Measurements from ENCODE around the gene SETBP1.
A peak's percentile ranks its signal among the peaks of the same experiment; 100 is the strongest.

SETBP1 gene

GRCh38 chr18:45050712-45051601 lies 370.3 kb downstream of the SETBP1 start:
- DNase-seq: peak; percentile 35

DNA sequence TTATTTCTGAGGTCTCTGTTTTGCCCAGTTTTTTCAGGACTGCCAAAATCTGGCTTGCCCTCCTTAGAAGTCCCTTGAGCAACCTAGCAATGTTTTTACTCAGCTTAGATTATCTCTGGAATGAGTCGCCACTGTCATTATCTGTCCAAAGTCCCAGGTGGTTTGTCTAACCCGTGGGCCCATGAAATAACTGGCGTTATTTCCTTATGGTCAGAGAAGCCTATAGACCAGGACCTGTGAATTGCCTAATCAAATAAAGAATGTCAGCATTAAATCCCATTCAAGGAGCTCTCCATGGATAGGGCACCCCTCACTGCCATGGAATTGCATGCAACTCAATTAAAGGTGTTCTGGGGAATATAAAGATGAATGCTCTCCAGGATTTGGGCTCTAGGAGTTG lies 373.9 kb downstream of the SETBP1 start:
- DNase-seq: no peak

- DNase-seq: no peak
Measured at GRCh38 chr18:45055811-45056210, 375.1 kb downstream of the SETBP1 start.

DNA sequence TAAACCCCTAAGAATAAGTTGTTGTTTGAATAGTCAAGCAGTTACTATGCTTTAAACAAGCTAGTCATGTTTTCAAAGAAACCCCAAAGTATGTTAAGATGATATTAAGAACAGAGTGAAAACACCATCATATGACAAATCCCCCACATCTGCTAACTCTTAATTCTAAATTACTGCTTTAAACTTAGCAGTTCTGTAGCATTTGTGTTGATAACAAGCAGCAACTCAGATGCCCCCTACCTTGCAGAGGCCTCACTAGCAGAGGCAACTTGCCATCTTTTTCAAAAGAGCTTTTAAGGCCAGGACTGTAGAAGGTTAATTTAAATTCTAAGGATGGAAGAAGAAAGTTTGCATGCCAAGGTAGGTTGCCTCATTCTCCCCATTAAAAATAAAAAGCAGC lies 376.2 kb downstream of the SETBP1 start:
- DNase-seq: no peak

DNA sequence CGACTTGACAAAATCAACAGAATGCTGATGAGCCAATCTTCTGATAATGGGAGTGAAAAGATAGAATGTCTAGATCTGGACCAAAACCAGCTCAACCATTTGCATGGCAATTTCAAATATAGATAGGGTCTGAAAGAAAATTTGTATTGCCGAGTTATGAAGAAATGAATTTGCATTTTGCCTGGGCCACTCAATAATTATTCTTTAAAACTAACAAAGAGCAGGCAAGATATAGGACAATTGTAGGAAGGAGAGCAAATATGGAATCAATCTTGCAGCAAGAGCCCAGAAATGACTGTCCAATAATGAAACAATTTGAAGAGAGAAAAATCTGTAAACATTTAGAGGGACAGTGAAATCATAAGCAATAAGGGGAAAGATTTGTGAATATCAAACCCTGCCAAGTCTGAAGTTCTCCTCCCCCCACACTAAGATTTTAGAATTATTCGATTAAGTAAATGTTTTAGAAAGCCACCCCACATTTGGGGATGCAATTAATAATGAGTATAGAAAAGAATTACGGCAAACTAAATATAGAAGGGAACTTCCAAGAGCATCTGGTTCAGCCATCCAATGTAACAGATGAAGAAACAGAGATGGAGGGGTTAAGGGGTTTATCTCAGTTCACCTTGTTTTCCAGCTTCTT lies 377.4 kb downstream of the SETBP1 start:
- DNase-seq: no peak

GRCh38 chr18:45059695-45060094 lies 379.0 kb downstream of the SETBP1 start:
- no peak for DNase-seq

DNA sequence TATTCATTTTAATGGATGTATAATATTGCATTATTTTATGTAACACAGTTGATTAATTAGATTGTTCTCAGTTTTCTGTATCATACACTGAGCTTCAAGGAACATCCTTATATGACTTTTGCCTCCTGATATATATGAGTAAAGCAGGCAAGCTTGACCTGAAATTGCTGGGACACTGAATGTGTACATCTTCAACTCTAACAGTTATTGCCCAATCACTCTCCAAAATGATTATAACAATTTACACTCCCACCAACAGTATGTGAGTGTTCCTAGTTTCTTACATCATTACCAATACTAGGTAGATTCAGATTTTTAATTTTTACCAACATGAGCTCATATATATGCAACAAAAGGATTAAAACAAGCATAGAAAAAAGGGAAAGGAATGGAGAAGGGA lies 379.4 kb downstream of the SETBP1 start:
- no peak for DNase-seq

DNA sequence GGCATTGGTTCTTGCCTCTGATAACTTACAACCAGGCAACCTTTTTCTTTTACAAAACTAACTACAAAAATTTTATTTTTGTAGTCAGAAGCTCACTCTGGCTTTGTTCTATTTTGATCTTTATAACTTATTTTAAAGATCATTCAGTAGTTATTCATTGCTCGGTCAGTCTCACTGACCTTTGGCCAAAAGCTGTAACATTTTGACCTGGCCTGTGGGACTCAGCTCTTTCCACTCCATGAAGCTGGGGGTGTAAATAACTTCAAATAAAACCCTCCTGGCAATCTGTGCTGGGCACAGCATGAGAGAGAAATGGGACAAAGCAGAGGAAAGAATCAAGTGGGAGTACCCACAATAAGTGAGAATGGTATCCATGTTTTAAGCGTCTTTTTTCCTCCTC lies 380.7 kb downstream of the SETBP1 start:
- no peak for DNase-seq

DNA sequence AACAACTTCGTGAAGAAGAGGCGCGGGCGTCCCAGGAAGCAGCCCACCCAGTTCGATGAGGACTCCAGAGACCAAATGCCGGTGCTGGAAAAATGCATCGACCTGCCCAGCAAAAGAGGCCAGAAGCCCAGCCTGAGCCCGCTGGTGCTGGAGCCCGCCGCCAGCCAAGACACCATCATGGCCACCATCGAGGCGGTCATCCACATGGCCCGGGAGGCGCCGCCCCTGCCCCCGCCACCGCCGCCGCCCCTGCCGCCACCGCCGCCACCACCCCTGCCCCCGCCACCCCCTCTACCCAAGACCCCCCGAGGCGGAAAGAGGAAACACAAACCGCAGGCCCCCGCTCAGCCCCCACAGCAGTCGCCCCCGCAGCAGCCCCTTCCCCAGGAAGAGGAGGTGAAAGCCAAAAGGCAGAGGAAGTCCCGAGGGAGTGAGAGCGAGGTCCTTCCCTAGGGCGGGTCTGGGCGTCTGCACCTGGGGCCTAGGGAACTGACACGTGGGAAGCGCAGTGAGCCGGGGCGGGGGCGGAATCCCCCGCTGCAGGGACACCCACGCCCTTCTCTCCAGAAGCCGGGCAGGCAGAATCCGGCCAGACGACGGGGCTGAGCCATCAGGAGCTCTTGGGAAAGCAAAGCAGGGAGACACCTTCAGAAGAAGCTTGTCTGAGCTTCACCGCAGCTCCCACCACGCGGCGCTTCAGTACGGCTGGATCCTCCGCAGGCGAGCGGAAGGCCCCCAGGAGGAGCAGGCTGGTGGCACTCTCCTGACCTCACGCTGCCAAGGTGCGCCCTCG lies 382.8 kb downstream of the SETBP1 start:
- DNase-seq: no peak

DNA sequence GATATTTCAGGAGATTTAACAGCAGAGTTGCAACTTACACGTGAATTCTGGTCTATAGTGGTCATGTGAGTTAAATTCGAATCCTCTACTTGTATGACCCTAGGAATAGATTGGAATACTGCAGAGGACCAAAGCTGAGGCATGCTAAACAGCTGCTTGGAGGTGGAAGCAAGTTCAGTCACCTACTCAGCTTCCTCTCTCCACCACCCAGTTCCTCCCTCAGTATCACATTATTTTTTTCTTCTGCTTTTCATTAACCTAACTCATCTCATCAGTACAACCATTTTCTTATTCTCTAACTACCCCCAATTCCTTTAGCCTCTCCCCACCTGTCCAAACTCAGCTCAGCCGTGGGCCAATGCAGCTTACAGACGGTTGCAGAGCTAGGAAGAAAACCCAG lies 385.5 kb downstream of the SETBP1 start:
- no peak for DNase-seq

DNA sequence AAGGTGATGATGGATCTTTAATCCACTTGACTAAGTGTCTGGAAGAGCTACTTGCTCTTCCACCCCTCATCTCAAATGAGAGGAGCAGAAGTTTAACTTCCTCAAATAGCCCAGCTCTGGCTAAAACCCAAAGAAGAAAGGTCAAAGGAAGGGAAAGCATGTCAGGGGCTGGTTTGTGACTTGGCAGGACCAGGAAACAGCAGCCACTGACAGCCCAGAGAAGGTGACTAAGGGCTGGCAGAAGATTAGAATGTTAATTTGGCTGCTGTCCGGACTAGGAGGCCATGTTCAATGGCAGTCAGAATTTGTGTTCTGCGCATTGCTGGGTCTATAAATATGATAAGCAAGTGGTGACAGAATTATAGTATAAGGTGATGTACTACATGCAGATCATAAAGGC lies 386.2 kb downstream of the SETBP1 start:
- DNase-seq: no peak

DNA sequence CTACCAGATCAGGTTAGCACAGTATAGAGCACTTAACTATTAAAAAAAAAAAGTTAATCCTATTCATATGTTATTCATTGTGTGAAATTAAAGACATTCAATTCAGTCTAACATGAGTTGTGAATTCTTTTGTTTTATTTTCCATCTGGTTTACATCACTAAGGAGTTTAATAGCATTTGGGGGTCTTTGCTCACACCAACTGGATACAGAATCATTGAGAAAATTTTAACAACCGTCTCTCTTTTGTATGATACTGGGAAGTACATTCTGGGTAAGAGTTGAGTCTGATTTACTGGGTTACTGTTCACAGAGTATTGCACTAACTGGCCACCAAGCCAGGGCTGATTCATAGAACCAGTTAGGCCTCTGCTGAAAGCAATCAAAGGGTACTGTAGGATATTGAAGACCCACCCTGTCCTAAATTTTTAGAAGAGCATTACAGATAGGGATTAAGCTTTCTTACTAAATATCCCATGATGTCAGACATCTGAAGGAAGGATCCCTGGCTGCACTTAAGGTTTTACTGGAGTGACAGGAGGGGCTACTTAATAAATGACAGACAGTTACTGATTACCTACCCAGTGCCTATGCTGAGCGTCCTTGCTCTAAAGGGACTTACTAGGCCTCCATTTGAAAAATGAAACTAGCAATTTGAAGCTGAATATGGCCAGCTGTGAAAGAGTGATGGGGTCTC lies 387.9 kb downstream of the SETBP1 start:
- DNase-seq: no peak

DNA sequence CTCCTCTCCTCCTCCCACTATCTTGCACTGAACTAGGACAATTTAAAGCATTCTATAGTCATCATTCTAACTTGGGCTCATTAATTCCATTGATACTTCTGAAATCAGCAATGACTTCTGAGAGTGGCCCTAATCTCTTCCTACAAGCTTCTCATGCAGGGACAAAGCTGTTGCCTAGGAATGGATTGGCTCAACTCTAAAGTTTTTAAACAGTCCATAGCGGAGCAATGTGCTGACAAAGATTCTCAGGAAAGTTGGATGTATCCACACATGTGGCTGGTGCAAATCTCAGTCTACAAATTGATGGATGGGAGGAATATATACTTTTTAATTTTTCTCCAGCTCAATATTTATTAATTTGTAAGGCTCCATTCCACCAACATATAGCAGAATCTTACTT lies 388.9 kb downstream of the SETBP1 start:
- no peak for DNase-seq

- no peak for DNase-seq
Measured at GRCh38 chr18:45071956-45072355, 391.3 kb downstream of the SETBP1 start.

DNA sequence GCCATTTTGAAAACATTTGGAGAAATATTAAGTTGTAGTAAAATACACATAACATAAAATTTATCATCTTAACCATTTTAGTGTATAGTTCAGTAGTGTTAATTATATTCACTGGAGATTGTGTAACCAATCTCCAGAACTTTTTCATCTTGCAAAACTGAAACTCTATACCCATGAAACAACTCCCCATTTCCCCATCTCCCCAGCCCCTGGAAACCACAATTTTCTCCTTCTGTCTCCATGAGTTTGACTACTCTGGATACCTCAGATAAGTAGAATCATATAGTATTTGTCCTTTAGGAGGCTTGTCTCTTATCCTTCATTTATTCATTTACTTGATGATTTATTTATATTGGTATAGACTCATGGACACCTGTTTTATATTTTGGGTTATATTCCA lies 392.9 kb downstream of the SETBP1 start:
- DNase-seq: no peak

GRCh38 chr18:45081566-45082181 lies 401.0 kb downstream of the SETBP1 start:
- DNase-seq: no peak

DNA sequence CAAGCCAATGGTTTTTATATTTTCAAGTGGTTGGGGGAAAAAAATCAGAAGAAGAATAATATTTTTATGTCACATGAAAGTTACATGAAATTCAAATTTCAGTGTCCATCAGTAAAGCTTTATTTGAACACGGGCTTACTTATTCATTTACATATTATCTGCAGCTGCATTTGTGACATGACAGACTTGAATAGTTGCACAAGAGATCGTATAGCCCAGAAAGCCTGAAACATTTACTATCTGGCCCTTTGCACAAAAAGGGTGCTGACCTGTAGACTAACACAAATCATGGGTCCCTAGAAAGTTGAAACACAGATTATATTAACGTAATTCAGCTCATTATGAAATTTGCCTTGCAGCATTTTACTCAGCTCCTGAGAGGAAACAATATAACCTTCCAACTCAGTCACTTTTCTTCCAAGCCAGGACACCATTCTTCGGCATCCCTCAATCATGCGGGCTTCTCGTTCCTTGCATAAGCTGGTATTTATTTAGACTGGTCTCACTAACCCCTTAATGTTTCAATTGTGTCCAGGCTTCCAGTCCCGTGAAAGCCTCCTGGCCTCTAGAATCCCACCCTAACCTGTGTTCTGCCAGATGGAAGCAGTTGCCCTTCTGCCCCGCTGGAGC lies 402.7 kb downstream of the SETBP1 start:
- no peak for DNase-seq

DNA sequence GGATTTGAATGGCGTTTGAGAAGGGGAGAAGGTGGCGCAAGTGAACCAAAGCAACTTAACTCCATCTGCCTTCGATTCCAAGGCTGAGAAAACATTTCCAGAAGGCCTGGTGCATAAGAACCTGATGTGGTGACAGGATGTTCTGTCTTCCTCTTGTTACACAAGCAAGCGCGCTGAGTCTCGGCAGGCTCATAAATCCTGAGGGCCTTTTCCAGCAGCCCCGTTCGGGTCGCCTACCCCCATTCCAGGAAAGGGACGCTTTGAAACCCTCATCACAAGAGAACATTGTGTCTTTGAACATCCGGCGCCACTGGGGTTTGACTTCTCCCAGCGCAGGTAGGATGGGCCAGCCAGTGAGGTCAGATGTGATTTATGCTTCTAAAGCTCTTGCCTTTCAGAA lies 403.5 kb downstream of the SETBP1 start:
- no peak for DNase-seq

DNA sequence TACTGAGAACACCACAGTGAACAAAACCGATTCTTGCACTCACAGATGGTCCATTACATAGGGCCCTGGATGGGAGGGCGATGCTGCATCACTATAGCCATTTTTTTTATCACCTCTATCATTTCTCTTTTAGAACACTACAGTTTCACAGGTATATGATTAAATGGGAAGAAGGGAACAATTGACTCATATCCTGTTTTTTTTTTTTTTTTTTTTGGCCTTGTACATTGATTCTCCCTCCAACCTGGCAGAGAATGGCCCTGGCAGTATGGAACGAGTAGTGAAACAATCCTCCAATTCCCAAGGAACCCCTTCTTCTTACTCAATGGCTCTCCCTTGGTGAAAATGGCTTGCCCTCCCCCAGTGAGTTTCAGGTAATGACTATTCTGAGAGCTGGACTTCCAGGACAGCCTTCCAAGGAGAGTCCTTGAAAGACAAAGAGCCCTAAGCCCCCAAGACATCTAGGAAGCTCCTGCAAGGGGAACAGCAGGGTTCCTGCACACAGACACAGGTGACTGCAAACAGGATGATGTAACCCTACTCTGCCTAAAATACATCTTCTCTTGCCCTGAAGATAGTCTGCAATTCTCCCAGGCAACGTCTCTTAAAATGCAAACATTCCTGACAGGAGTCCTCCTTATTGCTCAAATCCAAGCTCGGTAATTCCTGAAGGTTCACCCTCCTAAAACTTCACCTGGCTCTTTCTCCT lies 405.4 kb downstream of the SETBP1 start:
- DNase-seq: no peak

- DNase-seq: no peak
Measured at GRCh38 chr18:45086777-45087176, 406.1 kb downstream of the SETBP1 start.

DNA sequence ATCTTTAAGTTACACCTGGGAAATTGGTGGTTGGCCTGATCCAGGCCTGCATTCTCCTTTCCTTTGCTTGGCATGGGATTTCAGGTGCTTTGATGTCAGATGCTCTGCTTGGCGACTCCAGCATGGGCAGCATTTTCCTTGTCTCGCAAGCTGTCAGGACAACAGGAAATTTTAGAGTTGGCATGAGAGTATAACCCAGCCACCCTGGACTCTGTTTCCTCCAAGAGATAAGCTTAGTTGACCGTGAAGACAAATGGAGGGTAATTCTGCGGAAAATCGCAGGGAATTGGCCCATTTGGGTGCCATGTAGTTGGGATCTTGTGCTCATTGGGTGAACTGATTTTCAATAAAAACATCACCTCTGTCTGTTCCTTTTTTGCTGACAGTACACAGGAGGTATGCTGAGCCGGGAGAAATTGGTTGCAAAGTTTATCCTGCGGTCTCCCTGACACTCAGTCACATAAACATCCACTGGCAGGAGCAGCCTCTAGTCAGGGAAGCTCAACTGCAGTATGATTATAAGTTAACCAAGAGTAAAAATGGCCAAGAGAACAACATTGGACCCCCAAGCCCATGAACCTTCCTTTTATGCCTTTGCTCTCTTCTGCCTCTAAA lies 409.9 kb downstream of the SETBP1 start:
- DNase-seq: no peak

All from NCI-H1694 (cell line).